IPS DF 19.7 (cell line): ENCODE data around the gene OASL.
"Not testable (repeated sequence)": the region's sequence is repeated elsewhere in the genome, so short reads cannot be mapped to it uniquely, and the experiment has no call there.

Source experiments
- DNase-seq: peaks from one replicate; pipeline ENCODE4 v3.0.0-alpha.2; 2013; ENCODE audit warnings: low read depth, low spot score

The OASL gene

GRCh38 chr12:121059031-121059898 lies 20.2 kb upstream of the OASL start:
- no peak for DNase-seq

DNA sequence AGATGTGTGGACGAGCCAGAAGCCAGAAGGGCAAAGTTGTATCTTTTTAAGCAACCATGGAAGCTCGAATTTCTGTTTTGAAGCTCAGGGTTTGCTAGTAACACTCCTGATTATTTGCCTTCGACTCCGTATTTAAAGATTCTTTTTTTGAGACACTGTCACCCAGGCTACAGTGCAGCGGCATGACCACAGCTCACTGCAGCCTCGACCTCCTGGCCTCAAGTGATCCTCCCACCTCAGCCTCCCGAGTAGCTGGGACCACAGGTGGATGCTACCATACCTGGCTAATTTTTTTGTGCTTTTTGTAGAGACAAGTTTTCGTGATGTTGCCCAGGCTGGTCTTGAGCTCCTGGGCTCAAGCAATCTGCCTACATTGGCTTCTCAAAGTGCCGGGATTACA lies 18.7 kb upstream of the OASL start:
- no peak for DNase-seq

- DNase-seq: no peak
These were observed 14.7 kb upstream of the OASL start for GRCh38 chr12:121053706-121054105.

GRCh38 chr12:121050725-121051124 lies 11.7 kb upstream of the OASL start:
- DNase-seq: no peak

DNA sequence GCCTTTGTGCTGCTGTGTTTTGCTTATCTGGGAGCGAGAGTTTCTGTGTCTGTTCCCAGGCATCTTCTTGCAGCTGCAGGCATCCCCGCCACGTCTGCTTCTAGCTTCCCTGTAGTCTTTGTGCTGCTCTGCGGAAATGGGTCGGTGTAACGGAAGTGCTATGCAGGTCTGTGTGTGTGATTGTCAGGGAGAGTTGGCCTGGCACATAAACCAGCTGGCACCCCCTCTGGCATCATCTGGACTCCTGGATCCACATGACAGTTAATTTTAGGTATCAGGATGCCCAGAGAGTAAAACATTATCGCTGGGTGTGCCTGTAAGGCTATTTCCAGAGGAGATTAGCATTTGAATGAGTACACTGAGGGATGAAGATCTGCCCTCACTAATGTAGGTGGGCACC lies 9.4 kb upstream of the OASL start:
- no peak for DNase-seq

DNA sequence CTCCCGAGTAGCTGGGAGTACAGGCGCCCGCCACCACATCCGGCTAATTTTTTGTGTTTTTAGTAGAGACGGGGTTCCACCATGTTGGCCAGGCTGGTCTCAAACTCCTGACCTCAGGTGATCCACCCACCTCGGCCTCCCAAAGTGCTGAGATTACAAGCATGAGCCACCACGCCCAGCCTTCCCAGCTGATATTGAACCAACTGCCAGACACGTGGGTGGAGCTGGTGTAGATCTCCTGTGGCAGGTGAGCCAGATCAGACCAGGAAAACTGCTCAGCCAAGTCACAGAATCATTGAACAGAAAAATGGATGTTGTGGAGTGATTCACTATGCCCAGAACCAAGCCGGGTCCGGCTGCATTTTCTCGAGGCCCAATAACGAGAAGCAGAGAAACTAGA lies 8.4 kb upstream of the OASL start:
- not testable (repeated sequence) for DNase-seq

DNA sequence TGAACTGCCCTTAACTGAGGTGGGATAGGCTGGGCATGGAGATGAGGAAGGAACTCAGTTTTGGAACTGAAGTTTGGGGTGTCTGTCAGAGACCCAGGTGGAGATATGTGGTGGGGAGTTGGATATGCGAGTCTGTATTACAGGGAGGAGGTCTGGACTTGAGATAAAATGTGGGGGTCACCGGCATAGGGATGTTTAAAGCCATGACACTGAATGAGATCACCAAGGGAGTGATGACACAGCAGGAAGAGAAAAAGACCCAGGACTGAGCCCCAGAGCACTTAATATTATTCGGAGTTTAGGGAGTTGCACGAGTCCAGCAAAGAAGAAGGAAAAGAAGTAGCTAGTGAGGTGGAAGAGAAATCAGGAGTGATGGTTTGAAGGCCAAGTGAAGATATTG lies 4.0 kb upstream of the OASL start:
- no peak for DNase-seq

GRCh38 chr12:121036810-121037326 lies 2.2 kb downstream of the OASL start:
- no peak for DNase-seq

DNA sequence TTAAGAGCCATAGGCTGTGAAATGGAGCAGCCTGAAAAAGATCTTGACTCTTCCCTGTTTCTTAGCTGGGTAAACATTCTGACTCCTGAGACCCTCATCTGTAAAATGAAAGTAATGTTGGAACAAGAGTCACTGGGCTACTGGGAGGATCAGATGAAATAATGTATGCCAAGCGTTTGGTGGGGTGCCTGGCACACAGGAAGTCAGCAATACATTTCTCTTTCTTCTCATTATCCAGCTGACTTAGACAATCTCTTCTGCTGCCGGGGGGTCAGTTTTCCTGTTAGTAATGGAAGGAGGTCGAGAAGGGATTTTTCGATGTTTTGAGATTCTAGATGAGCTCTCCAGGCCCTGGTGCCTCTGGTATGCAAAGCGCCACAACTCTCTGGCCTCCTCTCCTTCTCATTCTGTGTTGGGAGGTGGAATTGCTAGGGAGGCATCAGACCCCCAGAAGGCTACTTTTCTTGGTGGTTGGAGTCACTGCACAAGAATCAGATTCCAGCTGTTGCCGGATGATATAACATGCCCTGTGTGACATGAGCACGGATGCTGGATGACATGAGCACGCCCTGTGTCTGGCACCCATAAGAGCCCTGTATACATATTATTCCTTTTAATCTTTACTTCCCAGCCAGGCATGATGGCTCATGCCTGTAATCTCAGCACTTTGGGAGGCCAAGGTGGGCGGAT lies 4.3 kb downstream of the OASL start:
- no peak for DNase-seq

DNA sequence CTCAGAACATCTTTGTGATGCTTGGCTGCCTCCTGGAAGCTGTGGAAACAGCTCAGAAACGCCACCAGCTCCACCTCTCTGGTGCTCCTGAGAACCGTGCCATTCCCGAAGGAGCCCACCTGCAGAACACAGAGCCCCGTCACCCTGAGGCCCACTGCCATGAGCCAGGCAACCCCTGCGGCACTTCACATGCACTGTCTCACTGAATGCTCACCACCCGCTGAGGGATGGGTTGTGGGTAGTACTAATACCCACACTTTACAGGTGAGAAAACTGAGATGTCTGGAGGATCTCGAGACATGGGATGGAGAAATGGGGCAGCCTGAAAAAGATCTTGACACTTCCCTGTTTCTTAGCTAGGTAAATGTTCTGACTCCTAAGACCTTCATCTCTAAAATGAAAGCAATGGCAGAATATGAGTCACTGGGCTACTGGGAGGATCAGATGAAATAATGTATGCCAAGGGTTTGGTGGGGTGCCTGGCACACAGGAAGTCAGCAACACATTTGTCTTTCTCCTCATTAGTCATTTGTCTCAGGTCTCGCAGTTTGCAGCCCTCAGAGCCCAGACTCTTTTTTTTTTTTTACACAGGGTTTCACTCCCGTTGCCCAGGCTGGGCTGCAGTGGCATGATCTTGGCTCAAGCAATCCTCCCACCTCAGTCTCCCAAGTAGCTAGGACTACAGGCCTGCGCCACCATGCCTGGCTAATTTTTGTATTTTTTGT lies 5.3 kb downstream of the OASL start:
- no peak for DNase-seq

- no peak for DNase-seq
These were observed 8.4 kb downstream of the OASL start for GRCh38 chr12:121030576-121031212.

DNA sequence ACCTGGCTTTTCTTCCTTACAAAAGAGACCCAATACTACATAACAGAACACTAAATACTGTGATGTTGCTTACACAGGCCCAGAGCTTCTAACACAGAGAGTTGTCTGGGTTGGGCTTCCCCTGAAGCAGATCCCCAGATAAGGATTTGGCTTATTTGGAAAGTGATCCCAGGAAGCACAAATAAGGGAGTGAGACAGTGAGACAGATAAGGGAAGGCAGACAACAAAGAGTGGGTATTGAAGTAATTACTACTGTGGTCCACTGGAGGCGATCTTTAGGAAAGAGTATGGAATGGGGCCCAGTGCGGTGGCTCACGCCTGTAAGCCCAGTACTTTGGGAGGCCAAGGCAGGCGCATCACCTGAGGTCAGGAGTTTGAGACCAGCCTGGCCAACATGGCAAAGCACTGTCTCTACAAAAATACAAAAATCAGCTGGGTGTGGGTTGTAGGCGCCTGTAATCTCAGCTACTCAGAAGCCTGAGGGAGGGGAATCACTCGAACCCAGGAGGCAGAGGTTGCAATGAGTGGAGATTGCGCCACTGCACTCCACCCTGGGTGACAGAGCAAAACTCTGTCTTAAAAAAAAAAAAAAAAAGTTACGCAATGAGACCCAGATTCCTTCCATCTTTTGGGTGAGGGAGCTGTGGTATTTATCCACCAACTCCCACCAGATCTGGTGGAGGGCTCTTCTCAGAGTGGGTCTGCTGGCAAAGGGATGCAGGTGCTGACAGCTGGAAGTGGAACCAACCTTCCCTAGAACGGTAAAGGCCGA lies 12.6 kb downstream of the OASL start:
- no peak for DNase-seq

- no peak for DNase-seq
These were observed 13.4 kb downstream of the OASL start for GRCh38 chr12:121025442-121026226.

DNA sequence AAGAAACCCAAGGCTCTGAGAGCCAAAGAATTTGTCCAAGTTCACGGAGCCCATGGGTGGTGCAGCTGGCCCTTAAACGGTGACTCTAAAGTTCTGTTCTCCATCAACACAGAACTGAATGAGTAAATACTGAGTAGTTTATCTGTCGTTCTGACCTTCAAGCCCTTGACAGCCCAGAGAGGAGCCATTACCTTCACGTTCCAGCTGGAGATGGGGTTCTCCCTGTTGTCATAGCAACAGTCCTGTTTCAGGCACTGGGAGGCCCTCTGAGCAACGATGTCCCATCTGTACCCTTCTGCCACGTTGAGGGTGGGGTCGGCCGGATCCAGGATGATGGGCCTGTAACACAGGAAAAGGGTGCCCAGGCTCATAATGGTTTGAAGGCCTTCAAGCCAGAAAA lies 15.2 kb downstream of the OASL start:
- DNase-seq: no peak

GRCh38 chr12:121022713-121023112 lies 16.3 kb downstream of the OASL start:
- no peak for DNase-seq

GRCh38 chr12:121021754-121022153 lies 17.3 kb downstream of the OASL start:
- DNase-seq: no peak

DNA sequence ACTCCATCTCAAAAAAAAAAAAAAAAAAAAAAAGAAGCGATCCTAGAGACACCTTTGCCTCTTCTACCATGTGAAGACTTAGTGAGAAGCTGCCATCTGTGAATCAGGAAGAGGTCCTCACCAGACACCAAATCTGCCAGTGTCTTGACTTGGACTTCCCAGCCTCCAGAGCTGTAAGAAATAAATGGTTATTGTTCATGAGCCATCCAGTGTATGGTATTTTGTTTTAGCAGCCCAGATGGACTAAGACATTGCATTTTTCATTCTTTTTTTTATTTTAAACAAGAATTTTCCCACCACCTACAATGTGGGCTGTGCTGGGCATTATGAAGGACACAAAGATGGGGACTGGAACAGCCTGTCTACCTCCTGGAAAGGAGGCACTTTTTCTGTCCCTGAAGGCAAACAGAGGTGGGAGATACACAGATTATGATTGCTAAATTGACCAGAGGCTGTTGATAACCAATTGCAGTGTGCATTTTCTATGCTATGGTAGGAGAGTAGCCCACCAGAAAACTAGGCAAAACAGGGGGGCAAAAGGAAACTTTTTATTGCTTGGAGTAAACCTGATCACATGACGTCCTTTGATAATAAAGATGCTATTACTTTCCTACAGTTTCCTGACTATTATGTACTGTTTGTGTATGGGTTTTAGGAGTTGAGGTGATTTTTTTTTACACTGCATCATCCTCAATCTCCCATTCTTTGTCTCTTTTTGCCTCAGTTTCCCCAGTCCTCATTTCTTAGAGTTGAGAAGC lies 20.0 kb downstream of the OASL start:
- DNase-seq: no peak

DNA sequence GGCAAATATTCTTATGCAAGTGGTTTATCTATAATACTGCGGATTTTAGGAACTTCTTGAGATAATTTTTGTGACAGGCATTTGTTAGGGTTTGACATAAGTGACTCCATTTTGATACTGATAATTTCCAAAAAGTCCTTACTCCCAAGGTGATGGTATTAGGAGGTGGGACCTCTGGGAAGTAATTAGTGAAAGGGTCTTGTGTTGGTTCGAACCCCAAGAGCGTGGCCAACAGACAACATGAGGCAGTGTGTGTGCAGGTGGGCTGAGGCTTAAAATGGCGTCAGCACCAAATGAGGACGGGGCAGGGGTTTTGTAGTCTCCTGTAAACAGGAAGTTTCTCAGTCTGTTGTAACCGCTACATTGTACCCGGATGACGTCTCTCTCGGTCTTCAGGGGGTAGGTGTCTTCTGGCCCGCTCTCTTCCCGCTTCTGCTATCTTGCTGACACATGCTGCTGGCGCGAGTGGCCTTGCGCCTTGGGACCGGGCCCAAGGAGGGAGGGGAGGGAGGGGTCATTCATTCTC lies 21.0 kb downstream of the OASL start:
- DNase-seq: no peak
